GM18873 (cell line): Measurements from ENCODE around the gene FBXO15.

Experiments
- ATAC-seq: cut with Tn5 transposase; IDR thresholded peaks from one replicate; pipeline ENCODE4 v1.9.1; 2021; ENCODE audit warnings: mild to moderate bottlenecking, moderate library complexity, moderate number of reproducible peaks; ENCODE audit not compliant: unreplicated experiment, low FRiP score

Gene FBXO15

GRCh38 chr18:74147779-74148542, at the start of gene FBXO15, which contains the start of gene TIMM21:
Gene FBXO15 (minus strand): TSS chr18:74147834. CDS start chr18:74147785, 49 bp downstream.
Gene TIMM21 (plus strand): TSS chr18:74148523. CDS start chr18:74148809, 286 bp downstream.
- ATAC-seq = peak; percentile 88

GRCh38 chr18:74196220-74197119, 48.8 kb upstream of the FBXO15 start:
- peak; percentile 80 for ATAC-seq

GRCh38 chr18:74194691-74195090, 47.1 kb upstream of the FBXO15 start:
- no peak for ATAC-seq

- no peak for ATAC-seq
Observed at GRCh38 chr18:74191577-74191976, 43.9 kb upstream of the FBXO15 start.

- no peak for ATAC-seq
Observed at GRCh38 chr18:74190086-74190485, 42.5 kb upstream of the FBXO15 start.

- ATAC-seq = no peak
Observed at GRCh38 chr18:74186661-74187060, 39.0 kb upstream of the FBXO15 start.

GRCh38 chr18:74185860-74186259, 38.2 kb upstream of the FBXO15 start:
- ATAC-seq = no peak

- ATAC-seq = no peak
Observed at GRCh38 chr18:74184875-74185274, 37.2 kb upstream of the FBXO15 start.

GRCh38 chr18:74183130-74183529, 35.5 kb upstream of the FBXO15 start:
- no peak for ATAC-seq

- no peak for ATAC-seq
Observed at GRCh38 chr18:74182335-74182734, 34.7 kb upstream of the FBXO15 start.

- ATAC-seq = no peak
Observed at GRCh38 chr18:74179623-74180199, 32.1 kb upstream of the FBXO15 start.

- ATAC-seq = no peak
Observed at GRCh38 chr18:74178884-74179283, 31.2 kb upstream of the FBXO15 start.

GRCh38 chr18:74175658-74176057, 28.0 kb upstream of the FBXO15 start:
- ATAC-seq = no peak

- no peak for ATAC-seq
Observed at GRCh38 chr18:74173434-74173750, 25.8 kb upstream of the FBXO15 start.

- ATAC-seq = no peak
Observed at GRCh38 chr18:74172697-74173433, 25.2 kb upstream of the FBXO15 start.

- ATAC-seq = peak; percentile 98
Observed at GRCh38 chr18:74171910-74172606, 24.4 kb upstream of the FBXO15 start.

GRCh38 chr18:74166386-74166785, 18.8 kb upstream of the FBXO15 start:
- ATAC-seq = no peak

GRCh38 chr18:74163019-74163660, 15.5 kb upstream of the FBXO15 start:
- no peak for ATAC-seq

- ATAC-seq = no peak
Observed at GRCh38 chr18:74155276-74155675, 7.6 kb upstream of the FBXO15 start.
